T-helper 17 cell (primary cell): Measurements from ENCODE around the gene PDIA6. TPM values are rescaled to one million over a fixed set of nuclear protein-coding genes. Genes with fewer than 3 reads are reported as not detected.
A peak's percentile ranks its signal among the peaks of the same experiment; 100 is the strongest.
"Not testable (repeated sequence)": the region's sequence is repeated elsewhere in the genome, so short reads cannot be mapped to it uniquely, and the experiment has no call there.

Source experiments
- ATAC-seq: fragments of 150-1000 bp; cut with Tn5 transposase; 2 replicates; pipeline ENCODE4 v1.10.0; 2021; ENCODE audit warnings: mild to moderate bottlenecking, moderate library complexity
- DNase-seq, 3 donors: peaks; one replicate each; pipeline versions ENCODE4 v3.0.0 to v3.0.0-alpha.2; 2020 to 2021
- H3K9me3 ChIP-seq: one replicate; pipeline ENCODE4 v1.7.0; 2013; ENCODE audit warnings: low read length, mild to moderate bottlenecking; ENCODE audit not compliant: control insufficient read depth, poor library complexity, severe bottlenecking
- H3K27ac Mint-ChIP-seq: one replicate; pipeline ENCODE4 v1.8.0; 2022; ENCODE audit warnings: mild to moderate bottlenecking, moderate library complexity, mixed read lengths
- H3K27me3 Mint-ChIP-seq: one replicate; pipeline ENCODE4 v1.8.0; 2022; ENCODE audit warnings: mixed read lengths
- H3K36me3 Mint-ChIP-seq: one replicate; pipeline ENCODE4 v1.8.0; 2022; ENCODE audit warnings: low read depth, mixed read lengths
- H3K4me1 Mint-ChIP-seq: one replicate; pipeline ENCODE4 v1.8.0; 2022; ENCODE audit warnings: mild to moderate bottlenecking, mixed read lengths
- H3K4me3 Mint-ChIP-seq: one replicate; pipeline ENCODE4 v1.8.0; 2022; ENCODE audit warnings: mild to moderate bottlenecking, moderate library complexity, mixed read lengths
- total RNA-seq, 4 donors: library from RNA in 2 of 4; stranded (reverse) in 2 of 4; gene quantifications; one replicate each; pipeline ENCODE4 v1.2.3 and lab custom pipeline; 2022 to 2026

Gene PDIA6
- total RNA-seq, 2 donors from 2014 or later: 53.3 to 57.4 TPM

DNA sequence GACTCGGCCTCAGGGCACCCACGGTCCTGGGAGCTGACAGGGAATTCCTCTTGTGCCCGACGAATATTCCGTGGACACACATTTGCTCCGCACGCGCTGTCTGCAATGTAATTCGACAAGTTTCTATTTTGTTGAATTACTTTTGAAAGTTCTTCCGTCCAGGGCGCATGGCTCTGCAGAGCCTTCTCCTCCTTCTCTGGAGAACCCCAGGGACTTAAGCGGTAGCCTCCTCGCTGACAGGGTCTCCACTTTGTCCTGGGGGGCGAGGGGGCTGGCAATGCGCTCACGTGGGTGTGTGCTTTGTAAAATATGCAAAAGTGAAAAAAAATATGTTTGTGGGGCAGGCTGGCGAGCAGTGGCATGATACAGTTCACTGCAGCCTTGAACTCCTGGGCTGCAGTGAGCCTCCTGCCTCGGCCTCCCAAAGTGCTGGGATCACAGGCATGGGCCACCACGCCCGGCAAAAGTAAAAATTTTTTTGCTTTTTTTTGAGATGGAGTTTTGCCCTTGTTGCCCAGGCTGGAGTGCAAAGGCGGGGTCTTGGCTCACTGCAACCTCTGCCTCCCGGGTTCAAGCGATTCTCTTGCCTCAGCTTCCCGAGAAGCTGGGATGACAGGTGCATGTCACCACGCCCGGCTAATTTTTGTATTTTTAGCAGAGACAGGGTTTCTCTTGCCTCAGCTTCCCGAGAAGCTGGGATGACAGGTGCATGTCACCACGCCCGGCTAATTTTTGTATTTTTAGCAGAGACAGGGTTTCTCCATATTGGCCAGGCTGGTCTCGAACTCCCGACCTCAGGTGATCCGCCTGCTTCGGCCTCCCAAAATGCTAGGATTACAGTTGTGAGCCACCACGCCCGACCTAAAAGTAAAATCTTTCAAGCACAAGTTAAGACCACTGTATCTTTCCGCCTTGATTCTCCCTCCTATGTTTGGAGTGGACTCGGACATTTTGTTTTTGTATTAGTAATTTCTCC, 866 bp upstream of the PDIA6 start:
- Mint-ChIP-seq H3K4me1 (peaks cover 25% of the 10 kb centered on the region), H3K4me3 (peak overlapping the region; percentile 84), H3K27me3 (peaks cover 11% of the 10 kb centered on the region), H3K27ac (peak overlapping the region; percentile 54)
- not testable (repeated sequence) for DNase-seq, ATAC-seq, H3K36me3 Mint-ChIP-seq, H3K9me3 ChIP-seq

DNA sequence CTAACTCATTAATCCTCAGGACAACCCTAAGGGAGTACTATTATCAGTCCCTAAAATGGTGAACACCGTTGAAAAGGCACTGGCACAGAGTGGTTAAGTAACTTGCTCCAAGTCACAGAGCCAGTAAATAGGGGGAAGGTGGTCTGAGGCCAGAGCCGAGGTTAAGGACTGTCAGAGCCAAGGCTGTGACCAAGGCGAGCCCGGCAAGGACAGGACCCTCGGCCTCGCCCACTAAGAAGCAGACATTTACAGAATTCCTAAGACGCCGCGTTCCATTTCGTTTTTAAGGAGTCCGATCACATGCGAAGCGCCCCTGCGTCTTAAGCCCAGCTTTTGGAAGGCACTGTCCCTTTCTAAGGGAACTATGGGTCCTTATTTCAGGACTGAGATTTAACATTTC, 1.1 kb downstream of the PDIA6 start:
- Mint-ChIP-seq H3K36me3 (no peaks in the 10 kb centered on the region), H3K27me3 (peaks cover under 1% of the 10 kb centered on the region), H3K4me1 (peaks cover 37% of the 10 kb centered on the region), H3K4me3 (peak overlapping the region; percentile 93), H3K27ac (peak overlapping the region; percentile 90)
- DNase-seq (no peak), ATAC-seq (no peak)
- no peaks in the 10 kb centered on the region for H3K9me3 ChIP-seq

DNA sequence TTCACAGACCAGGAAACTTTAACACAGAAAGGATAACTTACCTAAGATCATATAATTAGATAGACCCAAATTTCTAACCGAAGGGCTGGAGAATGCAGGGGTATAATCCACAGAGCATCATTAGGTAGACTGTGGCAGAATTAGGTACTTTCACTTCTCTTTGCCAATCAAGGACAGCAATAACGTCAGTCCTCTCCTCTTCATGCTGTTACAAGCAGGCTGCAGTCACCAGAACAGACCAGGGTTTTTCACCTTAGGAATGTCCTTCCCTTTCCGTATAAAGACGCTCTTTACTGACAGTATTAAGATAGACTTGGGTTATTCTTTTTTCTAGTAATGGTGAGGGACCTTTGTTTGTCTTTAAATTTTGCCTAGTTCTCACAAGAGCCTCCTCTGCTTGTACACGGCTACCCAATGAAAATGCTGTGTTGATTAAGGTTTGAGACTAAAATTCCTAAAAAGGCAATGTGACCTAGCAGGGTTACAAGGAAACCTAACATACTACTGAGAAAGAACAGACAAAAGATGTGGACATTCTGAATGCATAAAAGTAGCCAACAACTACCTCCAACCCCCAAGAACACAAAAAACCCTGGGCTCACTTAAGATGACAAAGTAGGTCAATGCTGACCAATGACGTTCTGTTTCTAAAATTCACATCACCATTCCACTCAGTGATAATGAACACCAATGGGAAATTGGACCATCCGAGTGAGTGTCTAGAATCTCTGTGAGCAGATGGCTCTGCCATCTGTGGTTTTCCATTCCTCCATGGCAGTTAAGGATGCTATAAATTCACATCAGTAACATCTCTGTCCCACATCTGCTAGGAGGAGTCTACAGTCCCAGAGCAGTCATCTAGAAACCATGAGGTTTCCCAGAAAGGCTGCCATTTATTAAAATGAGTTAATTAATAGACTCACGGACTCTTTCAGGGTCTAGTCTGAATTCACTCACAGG, 2.1 kb downstream of the PDIA6 start:
- peak overlapping the region; percentile 90 for H3K27ac Mint-ChIP-seq
- H3K4me3 Mint-ChIP-seq: peak overlapping the region; percentile 93
- no peaks in the 10 kb centered on the region for H3K27me3 Mint-ChIP-seq
- no peaks in the 10 kb centered on the region for H3K36me3 Mint-ChIP-seq
- ATAC-seq: peak; percentile 38
- DNase-seq: no peak
- H3K9me3 ChIP-seq: no peaks in the 10 kb centered on the region
- peaks cover 37% of the 10 kb centered on the region for H3K4me1 Mint-ChIP-seq

DNA sequence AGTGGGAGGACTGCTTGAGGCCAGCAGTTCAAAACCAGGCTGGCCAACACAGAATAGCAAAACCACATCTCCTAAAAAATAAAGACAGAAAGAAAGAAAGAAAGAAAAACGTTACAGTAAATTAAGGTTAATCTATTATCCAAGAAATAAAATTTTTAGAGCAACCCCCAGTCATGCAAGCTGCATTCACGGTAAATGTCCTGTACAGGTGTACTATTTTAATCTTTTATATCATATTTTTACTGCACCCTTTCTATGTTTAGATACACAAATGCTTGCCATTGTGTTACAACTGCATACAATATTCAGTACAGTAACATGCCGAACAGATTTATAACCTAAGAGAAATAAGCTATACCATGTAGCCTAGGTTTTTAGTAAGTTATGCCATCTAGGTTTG, 6.0 kb downstream of the PDIA6 start:
- H3K9me3 ChIP-seq: no peaks in the 10 kb centered on the region
- ATAC-seq (no peak), DNase-seq (no peak)
- Mint-ChIP-seq H3K27ac (no peak overlapping the region), H3K4me3 (no peak overlapping the region), H3K36me3 (peaks cover 2% of the 10 kb centered on the region), H3K27me3 (no peaks in the 10 kb centered on the region), H3K4me1 (peaks cover 39% of the 10 kb centered on the region)

DNA sequence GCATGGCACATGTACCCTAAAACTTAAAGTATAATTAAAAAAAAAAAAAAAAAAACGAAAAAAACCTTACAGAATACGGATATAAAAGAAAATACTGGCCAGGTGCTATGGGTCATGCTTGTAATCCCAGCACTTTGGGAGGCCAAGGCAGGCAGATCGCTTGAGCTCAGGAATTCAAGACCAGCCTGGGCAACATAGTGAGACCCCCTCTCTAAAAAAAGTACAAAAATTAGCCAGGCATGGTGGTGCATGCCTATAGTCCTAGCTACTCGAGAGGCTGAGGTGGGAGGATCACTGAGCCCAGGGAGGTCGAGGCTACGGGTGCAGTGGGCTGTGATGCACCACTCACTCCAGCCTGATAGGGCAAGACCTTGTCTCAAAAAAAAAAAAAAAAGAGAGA, 6.6 kb downstream of the PDIA6 start:
- not testable (repeated sequence) for H3K9me3 ChIP-seq, H3K27ac Mint-ChIP-seq, H3K4me3 Mint-ChIP-seq, ATAC-seq, H3K27me3 Mint-ChIP-seq, H3K36me3 Mint-ChIP-seq, DNase-seq
- peaks cover 33% of the 10 kb centered on the region for H3K4me1 Mint-ChIP-seq

DNA sequence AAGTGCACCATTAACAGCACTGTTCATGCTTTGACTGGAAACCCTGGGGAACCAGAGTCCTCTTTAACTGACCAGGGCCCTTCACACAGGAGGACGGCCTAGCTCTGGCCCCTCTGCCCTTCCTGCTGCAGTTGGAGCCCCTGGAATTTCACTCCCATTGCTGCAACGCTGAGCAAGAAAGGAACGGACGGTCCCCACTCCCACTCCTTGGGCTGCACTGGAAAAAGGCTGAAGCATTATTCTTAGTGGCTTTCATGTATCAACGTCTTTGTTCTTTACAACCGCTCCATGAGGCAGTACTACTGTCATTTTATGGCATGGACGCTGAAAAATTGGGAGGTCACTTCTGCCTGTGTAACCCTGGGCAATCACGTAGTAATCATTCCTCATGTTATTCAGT, 9.9 kb downstream of the PDIA6 start:
- DNase-seq (no peak), ATAC-seq (no peak)
- no peaks in the 10 kb centered on the region for H3K9me3 ChIP-seq
- Mint-ChIP-seq H3K27ac (peak overlapping the region; percentile 70), H3K4me1 (peaks cover 16% of the 10 kb centered on the region), H3K27me3 (no peaks in the 10 kb centered on the region), H3K36me3 (peaks cover 2% of the 10 kb centered on the region), H3K4me3 (no peak overlapping the region)

DNA sequence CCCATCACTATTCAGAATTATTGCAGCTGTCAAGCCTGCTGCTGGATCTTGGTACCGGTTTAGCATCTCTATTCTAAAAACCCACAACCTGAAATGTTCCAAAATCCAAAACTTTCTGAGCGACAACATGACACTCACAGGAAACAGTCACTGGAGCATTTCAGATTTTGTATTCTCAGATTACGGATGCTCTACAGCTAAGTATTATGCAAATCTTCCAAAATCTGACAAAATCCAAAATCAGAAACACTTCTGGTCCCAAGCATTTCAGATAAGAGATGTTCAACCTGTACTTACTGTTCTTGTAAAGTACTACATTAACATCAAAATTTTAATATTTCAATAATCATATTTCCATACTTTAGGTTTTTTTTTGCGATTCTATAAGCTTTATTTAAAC, 12.4 kb downstream of the PDIA6 start:
- Mint-ChIP-seq H3K27ac (no peak overlapping the region), H3K4me3 (no peak overlapping the region), H3K36me3 (peaks cover 2% of the 10 kb centered on the region), H3K4me1 (peaks cover 16% of the 10 kb centered on the region), H3K27me3 (no peaks in the 10 kb centered on the region)
- no peaks in the 10 kb centered on the region for H3K9me3 ChIP-seq
- no peak for DNase-seq
- no peak for ATAC-seq

DNA sequence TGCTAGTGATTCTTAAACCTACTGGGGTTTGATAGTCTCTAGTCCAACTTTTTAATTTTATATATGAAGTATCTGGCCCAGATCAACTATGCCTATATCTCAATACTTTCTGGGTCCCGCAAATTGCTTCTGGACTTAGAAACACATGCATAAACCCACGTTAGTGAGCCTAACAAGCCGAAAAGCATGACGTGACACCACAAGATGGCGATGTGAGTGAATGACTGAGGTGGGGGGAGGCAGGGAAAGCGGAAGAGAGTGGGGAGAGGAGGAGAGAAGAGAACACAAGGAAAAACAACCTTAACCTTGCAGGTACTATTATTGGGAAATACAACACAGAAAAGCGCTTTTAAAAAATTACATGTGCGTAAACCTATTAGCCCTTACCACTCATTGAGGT, 13.8 kb downstream of the PDIA6 start:
- Mint-ChIP-seq H3K4me3 (no peak overlapping the region), H3K27ac (no peak overlapping the region), H3K4me1 (peaks cover 16% of the 10 kb centered on the region), H3K36me3 (peaks cover 2% of the 10 kb centered on the region), H3K27me3 (no peaks in the 10 kb centered on the region)
- no peak for ATAC-seq
- DNase-seq: no peak
- no peaks in the 10 kb centered on the region for H3K9me3 ChIP-seq

DNA sequence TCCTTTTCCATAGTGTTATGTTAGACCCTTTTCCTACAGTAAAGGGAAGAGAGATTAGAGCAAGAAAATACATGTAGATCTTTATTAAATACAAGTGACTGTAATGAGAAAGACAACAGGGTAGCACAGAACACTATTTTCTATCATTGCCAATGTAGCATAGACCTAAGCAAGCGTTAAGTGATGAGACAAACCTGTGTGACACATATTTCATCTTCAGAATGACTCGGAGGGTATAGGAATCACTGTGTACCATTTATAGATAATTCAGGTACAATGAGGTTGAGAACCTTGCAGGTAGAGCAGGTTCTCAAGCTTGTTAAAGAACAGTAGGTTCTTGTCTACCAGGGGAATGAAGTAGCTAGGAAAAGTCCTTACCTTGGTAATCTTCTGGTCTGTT, 15.9 kb downstream of the PDIA6 start:
- DNase-seq (no peak), ATAC-seq (no peak)
- no peaks in the 10 kb centered on the region for H3K27me3 Mint-ChIP-seq
- no peak overlapping the region for H3K4me3 Mint-ChIP-seq
- no peaks in the 10 kb centered on the region for H3K36me3 Mint-ChIP-seq
- H3K9me3 ChIP-seq: no peaks in the 10 kb centered on the region
- peak overlapping the region; percentile 34 for H3K27ac Mint-ChIP-seq
- peaks cover 24% of the 10 kb centered on the region for H3K4me1 Mint-ChIP-seq

DNA sequence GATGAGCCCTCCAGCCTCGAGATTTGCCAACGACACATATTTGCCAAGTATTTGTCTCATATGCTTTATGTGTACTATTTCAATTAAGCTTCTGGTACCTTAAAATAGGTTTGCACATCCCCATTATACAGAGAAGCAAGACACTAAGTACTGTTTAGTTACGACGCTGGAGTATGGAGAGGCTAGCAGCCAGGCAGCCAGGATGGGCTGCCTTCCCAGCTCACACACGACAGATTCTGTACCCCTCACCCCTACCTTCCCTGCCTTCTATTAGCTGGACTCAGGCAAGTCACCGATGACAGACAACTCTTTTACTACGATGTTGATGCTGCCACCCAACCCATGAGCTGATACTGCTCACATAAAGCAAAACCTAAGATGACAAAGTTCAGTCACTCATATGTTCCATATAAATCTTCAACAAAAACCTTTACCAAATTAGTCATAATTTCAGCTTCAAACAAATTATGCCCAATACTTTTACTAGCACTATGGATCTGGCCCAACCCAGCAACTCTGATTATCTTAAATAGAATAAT, 17.0 kb downstream of the PDIA6 start:
- DNase-seq (no peak), ATAC-seq (no peak)
- H3K27ac Mint-ChIP-seq: no peak overlapping the region
- H3K36me3 Mint-ChIP-seq: no peaks in the 10 kb centered on the region
- H3K27me3 Mint-ChIP-seq: no peaks in the 10 kb centered on the region
- no peaks in the 10 kb centered on the region for H3K9me3 ChIP-seq
- H3K4me1 Mint-ChIP-seq: peaks cover 33% of the 10 kb centered on the region
- H3K4me3 Mint-ChIP-seq: no peak overlapping the region

DNA sequence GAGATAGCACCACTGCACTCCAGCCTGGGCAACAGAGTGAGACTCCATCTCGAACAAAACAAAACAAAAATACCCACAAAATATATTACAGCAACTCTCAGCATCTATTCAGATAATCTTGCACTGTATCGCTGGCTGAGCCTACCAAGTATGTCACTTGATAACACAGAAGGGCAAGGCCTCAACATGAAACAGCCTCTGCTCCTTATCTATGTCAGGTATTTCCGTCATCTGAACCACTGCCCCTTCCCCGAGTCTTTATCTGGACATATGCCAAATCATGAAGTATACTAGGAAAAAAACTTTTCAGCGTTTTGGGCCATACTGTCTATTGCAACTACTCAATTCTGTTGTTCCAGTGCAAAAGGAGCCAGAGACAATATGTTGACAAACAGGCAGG, 17.7 kb downstream of the PDIA6 start:
- Mint-ChIP-seq H3K4me3 (no peak overlapping the region), H3K4me1 (peaks cover 39% of the 10 kb centered on the region), H3K27ac (peak overlapping the region; percentile 6), H3K27me3 (no peaks in the 10 kb centered on the region), H3K36me3 (no peaks in the 10 kb centered on the region)
- DNase-seq (no peak), ATAC-seq (no peak)
- H3K9me3 ChIP-seq: no peaks in the 10 kb centered on the region

DNA sequence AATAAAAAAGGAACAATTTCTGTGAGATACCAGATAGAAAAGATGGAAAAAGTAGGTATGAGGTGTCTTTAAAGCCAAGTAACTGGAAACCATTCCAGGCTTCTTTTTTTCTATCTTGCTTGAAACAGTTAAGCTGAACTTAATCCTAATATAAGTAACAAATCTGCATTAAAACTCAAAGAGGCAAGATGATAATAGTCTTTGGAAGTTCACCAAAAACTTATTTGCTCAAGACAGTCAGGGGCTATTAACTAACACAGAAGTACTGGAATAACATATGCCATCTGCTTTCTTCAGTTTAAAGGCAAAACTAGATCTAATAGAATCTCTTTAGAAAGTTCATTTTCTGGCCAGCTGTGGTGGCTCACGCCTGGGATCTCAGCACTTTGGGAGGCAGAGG, 18.8 kb downstream of the PDIA6 start:
- Mint-ChIP-seq H3K36me3 (no peaks in the 10 kb centered on the region), H3K27me3 (no peaks in the 10 kb centered on the region), H3K4me1 (peaks cover 36% of the 10 kb centered on the region), H3K4me3 (no peak overlapping the region), H3K27ac (peak overlapping the region; percentile 6)
- ATAC-seq (no peak), DNase-seq (no peak)
- H3K9me3 ChIP-seq: no peaks in the 10 kb centered on the region
